LNCAP (cell line): ENCODE results near the gene DNAJC15.

Source experiments
- TF ChIP-seq, protein P1 (sequence below): fragments of 450-650 bp; IDR thresholded peaks from 2 replicates; pipeline ENCODE4 v1.5.1; 2017; ENCODE audit warnings: mild to moderate bottlenecking

Gene DNAJC15

DNA sequence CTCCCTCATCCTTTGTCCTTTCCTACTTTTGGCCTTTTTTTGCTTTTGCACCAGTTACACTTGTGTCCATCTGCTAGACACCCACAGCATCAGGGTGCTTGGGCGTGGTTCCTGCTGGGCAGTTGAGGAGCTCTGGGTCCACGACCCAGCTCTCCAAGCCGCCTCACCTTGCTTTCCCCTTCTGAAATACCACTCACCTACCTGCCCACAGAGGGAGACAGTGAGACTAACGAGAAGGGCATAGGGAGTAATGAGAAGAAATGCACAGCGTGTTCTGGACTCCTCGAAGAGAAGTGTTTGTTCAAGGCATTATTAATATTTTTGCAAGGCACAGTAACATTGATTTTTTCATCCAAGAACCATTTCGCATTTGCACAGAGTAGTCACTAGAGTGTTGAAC is 92.9 kb downstream of the DNAJC15 start:
- TF ChIP-seq, protein P1, sequence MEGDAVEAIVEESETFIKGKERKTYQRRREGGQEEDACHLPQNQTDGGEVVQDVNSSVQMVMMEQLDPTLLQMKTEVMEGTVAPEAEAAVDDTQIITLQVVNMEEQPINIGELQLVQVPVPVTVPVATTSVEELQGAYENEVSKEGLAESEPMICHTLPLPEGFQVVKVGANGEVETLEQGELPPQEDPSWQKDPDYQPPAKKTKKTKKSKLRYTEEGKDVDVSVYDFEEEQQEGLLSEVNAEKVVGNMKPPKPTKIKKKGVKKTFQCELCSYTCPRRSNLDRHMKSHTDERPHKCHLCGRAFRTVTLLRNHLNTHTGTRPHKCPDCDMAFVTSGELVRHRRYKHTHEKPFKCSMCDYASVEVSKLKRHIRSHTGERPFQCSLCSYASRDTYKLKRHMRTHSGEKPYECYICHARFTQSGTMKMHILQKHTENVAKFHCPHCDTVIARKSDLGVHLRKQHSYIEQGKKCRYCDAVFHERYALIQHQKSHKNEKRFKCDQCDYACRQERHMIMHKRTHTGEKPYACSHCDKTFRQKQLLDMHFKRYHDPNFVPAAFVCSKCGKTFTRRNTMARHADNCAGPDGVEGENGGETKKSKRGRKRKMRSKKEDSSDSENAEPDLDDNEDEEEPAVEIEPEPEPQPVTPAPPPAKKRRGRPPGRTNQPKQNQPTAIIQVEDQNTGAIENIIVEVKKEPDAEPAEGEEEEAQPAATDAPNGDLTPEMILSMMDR, result no peak

DNA sequence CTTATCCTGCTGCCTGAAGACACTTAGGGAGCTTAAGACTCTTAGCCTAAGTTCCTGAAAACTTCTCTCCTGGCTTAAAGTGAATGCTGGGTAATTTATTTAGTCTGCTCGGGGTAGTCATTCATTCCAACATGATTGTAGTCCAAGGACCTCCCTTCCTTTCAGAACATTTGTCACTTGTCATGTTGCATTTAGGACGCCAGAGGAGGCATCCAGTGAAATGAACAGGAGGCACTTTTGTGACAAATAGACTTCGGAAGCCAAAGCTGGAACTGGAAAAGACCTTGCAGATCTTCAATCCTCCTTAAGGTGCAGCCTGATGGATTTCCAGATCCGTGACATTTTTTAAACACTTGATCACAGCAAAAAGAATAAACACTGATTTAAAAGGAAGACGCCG is 95.1 kb downstream of the DNAJC15 start:
- TF ChIP-seq, protein P1, result no peak

DNA sequence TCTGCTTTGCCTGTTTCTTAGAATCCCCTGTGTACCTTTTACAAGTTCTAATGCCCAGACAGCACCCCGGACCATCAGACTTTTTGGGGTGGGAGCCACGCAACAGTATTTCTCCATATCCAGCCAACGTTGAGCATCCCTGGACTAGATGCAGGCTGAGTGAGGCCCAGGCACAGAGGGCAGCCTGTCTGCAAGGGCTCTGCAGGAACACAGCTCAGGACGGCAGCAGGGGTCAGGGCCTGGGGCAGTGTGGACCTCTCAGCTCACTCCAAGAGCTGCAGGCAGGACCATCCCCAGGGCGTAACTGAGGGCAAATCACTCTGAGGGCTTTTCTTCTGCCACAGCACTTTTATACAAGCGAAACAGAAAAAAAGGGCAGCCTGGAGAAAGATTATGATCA is 95.8 kb downstream of the DNAJC15 start:
- TF ChIP-seq, protein P1, result no peak

DNA sequence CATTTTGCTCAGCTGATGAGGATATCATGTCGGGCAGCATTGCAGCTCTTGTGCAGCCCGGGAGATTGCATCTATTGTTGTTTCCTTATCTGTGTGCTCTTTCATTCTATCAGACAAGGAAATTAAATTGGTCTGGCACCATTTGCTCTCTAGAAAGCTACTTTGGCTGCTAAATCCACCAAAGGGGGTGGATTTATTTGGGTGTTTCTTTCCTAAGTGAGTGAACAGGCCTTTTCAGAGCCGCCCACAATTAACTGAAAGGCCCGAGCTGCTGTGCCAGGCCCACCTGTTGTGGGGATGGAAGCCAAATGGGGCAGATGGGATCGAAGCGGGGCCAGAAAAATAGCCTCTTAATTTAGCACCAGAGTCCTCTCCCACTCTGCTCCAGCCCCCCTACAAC is 99.4 kb downstream of the DNAJC15 start:
- TF ChIP-seq, protein P1, result no peak

DNA sequence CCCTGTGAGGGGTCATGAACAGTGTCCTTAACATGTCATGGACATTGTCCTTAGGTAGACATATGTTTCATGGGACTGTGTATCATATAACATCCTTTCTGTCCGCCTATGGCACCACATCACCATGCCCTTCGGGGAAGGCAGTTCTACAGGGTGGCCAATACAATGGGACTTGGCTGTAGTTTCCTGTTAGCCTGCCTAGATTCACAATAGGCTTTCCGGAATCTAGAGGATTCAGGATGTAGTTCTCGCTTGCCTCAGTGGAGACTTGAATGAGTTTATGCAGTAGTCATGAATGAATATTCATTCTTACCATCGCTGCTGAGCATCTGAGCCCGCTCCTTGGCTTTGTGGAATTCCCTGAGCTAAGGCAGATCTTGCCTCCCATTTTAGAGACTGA is 100.5 kb downstream of the DNAJC15 start:
- TF ChIP-seq, protein P1, result no peak

DNA sequence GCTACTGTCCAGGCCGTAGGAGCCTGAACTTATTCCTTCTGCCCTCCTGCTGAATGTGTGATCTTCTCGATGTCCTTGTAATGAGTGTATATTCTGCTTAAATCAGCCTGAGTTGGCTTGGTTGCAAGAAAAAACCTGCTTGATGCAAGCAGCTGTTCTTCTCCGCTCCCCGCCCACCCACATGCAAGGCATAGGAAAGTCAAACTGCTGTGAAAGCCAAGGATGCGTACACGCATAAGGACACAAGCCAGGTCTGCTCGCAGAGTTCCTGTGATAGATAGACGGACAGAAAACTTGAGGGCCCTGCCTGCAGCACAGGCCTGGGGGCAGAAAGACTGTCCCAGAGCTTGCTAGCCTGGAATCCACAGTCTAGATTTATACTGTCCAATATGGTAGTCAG is 101.1 kb downstream of the DNAJC15 start:
- TF ChIP-seq, protein P1, result no peak

DNA sequence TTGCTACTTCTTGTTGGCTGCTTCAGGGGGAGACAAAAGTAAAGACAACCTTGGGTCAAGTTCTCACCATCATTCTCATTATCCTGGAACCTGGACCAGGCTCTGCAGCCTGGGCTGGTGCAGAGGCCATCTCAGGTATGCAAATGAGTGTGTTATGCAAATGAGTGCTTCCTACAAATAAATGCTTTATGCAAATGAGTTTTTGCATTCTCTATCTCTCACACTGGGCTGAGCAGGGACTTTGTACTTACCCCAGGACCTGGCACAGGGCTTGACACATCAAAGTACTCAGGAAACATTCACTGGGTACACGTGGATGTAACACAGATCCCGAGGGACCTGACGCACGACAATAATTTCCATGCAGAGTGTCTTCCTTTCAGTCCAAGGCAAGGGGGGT is 103.0 kb downstream of the DNAJC15 start:
- TF ChIP-seq, protein P1, result no peak

DNA sequence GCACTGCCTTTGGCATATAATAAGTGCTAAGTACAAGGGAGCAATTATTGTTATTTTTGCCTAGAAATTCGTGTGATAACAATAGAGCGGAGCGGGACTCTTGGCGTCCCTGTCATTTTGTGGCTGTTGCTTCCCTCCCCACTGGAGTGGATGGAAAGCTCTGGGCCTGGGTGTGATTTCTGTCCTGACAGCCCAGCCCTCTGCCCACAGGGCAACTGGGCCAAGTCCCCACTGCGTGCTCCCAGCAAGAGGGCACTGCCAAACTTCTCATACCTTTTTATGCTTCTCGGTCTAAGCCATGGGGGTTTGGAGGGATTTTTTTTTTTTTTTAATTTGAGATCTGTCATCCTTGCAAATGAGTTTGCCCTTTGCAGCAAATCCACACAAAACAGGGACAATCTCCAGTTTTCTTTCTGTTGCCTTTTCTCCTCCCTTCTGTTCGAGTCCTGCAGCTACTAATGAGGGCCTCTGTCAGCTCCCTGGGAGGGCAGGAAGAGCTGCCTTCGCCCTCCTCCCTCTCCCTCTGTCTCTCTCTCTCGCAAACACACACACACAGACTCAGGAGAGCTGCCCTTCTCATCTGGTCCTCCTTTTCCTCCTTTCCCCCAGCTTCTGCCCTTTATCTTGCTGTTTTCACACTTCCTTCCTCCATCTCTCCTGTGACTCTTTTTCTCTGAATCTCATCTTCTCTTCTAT is 103.9 kb downstream of the DNAJC15 start:
- TF ChIP-seq, protein P1, result no peak
